Measurements from ENCODE around the gene CHSY3. TPM values are rescaled to one million over a fixed set of nuclear protein-coding genes. Genes with fewer than 3 reads are reported as not detected.
A peak's percentile ranks its signal among the peaks of the same experiment; 100 is the strongest.

CHSY3 gene
- total and polyA plus RNA-seq, 4 donors, result 0.40 to 7.7 (median 2.1) TPM

- peak in 1 of 2 donors; percentile 57 for TF ChIP-seq JUND (IDR thresholded peaks at IDR 0.05)
- peak; percentile 84 for TF ChIP-seq HNF4G (IDR thresholded peaks at IDR 0.05)
Observed at GRCh38 chr5:129906177-129906887, 2.1 kb downstream of the CHSY3 start (continued).

GRCh38 chr5:129909225-129909624 is 5.0 kb downstream of the CHSY3 start:
- Histone ChIP-seq H3K4me3 (ENCODE audit: low read depth in 1 of 3, low read length in 3 of 3) (no peak overlapping the region), H3K9me3 (ENCODE audit: control insufficient read depth in 4 of 4, low read length in 3 of 4) (no peaks in the 10 kb centered on the region), H3K9ac (ENCODE audit: low read depth in 1 of 2, low read length in 2 of 2) (no peak overlapping the region), H3K36me3 (ENCODE audit: control insufficient read depth in 4 of 4, insufficient read depth in 3 of 4, low read depth in 1 of 4, low read length in 3 of 4) (no peaks in the 10 kb centered on the region), H3K27me3 (ENCODE audit: control insufficient read depth in 4 of 4, insufficient read depth in 4 of 4, low read length in 3 of 4) (no peaks in the 10 kb centered on the region), H3K4me1 (ENCODE audit: control insufficient read depth in 4 of 4, insufficient read depth in 4 of 4, low read length in 3 of 4) (peaks cover 2 to 25% (median 16%) of the 10 kb centered on the region in 4 donors), H3K27ac (ENCODE audit: low read depth in 1 of 2, low read length in 2 of 2) (no peak overlapping the region)
- TF ChIP-seq HNF4G (IDR thresholded peaks at IDR 0.05) (no peak), CTCF (IDR thresholded peaks at IDR 0.05; ENCODE audit: low read depth, low read length, missing input control) (no peak), JUND (IDR thresholded peaks at IDR 0.05) (no peak), REST (IDR thresholded peaks at IDR 0.05) (no peak), RAD21 (IDR thresholded peaks at IDR 0.05) (no peak), SP1 (IDR thresholded peaks at IDR 0.05) (no peak), FOXA2 (IDR thresholded peaks at IDR 0.05) (no peak), EGR1 (IDR thresholded peaks at IDR 0.05; ENCODE audit: low read depth in 2 of 2) (no peak), GABPA (IDR thresholded peaks at IDR 0.05 in 1 of 2, conservative IDR thresholded peaks at IDR 0.05 in 1 of 2) (no peak), MAX (IDR thresholded peaks at IDR 0.05) (no peak), ZBTB33 (IDR thresholded peaks at IDR 0.05) (no peak), FOXA1 (IDR thresholded peaks at IDR 0.05) (no peak), RXRA (IDR thresholded peaks at IDR 0.05) (no peak), NR2F2 (IDR thresholded peaks at IDR 0.05) (no peak), ATF3 (IDR thresholded peaks at IDR 0.05) (no peak), TAF1 (conservative IDR thresholded peaks at IDR 0.05) (no peak), YY1 (IDR thresholded peaks at IDR 0.05) (no peak)
- no peak for DNase-seq (ENCODE audit: low spot score)
- 96% methylated on average over 1 of the region's 1 CpG for WGBS

All from liver (tissue), 9 donors.